HG02623 (cell line): Measurements from ENCODE around the gene WNT9A.
"Not testable (repeated sequence)": the region's sequence is repeated elsewhere in the genome, so short reads cannot be mapped to it uniquely, and the experiment has no call there.

Source experiments
- ATAC-seq: cut with Tn5 transposase; IDR thresholded peaks from one replicate; pipeline ENCODE4 v1.9.1; 2021; ENCODE audit warnings: moderate library complexity; ENCODE audit not compliant: unreplicated experiment

The WNT9A gene, protein sequence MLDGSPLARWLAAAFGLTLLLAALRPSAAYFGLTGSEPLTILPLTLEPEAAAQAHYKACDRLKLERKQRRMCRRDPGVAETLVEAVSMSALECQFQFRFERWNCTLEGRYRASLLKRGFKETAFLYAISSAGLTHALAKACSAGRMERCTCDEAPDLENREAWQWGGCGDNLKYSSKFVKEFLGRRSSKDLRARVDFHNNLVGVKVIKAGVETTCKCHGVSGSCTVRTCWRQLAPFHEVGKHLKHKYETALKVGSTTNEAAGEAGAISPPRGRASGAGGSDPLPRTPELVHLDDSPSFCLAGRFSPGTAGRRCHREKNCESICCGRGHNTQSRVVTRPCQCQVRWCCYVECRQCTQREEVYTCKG

GRCh38 chr1:227947676-227948492 is at the start of gene WNT9A:
Gene WNT9A (minus strand): TSS chr1:227947932. CDS start chr1:227947887, 45 bp downstream.
- ATAC-seq: no peak

DNA sequence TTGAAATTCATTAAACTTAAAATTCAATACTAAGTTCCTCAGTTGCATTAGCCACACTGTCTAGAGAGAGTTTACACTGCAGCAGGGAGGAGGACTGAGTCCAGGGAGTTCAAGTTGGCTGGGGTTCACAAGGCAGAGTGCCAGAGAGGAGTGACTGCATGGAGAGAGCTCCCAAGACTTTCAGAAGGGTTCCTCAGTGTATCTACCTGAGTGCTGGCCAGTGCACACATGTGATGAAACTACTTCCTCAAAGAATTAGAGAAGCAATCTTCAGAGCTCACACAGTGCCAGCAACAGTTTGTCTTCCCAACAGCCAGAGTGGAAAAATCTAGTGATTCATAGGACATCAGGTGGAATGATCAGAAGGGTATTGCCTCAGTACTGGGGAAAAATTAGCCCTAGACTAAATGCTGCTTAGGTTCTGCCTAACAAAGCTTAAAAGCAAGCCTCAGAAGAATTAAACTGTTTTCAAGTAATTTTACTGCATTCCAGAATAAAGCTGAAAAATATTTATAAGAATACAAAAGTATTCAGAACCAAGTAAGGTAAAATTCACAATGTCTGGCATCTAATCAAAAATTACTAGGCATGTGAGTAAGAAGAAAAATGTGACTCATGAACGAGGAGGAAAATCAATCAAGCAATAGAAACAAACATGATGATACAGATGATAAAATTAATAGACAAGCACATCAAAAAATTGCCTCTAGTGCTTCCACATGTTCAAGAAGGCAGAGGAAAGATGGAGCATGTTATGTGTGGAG is 48.6 kb upstream of the WNT9A start:
- no peak for ATAC-seq

- ATAC-seq: no peak
These were observed 47.0 kb upstream of the WNT9A start for GRCh38 chr1:227994632-227995300.

DNA sequence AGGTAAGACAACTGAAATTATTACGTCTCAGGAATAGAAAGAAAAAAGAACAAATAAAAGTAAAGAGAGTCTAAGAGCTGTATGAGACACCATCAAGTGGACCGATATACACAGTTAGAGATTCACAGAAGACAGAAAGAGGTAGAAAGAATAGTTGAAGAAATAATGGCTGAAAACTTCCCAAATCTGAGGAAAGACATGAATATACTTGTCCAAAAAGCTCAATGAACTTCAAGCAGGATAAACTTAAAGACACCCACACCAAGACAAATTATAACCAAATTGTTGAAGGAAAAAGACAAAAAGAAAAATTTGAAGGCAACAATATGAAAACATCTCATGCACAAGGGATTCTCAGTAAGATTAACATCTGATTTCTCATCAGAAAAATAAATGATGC is 39.4 kb upstream of the WNT9A start:
- no peak for ATAC-seq

DNA sequence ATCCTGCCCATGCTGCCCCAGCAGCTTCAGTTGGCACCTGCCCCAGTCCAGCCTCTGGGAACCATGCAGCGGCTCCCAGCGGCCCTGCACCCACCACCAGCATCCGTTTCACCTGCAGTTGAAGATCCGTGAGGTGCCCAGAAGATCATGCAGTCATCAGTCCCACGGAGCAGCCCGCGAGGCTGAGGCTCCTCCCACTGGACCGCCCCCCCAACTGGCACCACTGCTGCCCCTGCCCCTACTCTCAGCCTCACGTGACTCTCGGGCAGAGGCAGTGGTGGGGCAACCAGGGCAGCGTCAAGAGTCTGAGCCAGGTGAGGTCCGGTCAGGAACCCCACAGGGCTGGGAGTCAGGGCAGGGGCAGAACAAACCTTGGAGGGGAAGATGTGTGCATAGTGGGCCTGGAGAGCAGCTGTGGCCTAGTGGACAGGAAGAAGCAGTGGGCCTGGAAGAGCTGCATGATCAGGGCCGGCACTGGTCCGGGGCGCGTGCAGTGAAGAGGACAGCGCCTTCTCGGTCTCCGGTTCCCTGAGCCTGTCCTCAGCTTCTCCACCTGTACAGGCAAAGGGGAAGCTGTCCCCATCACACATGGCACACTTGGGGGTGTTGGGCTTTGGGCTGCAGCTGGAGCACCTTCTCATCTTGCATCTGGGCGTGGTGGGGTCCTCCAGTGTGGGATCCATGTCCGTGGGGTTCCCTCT is 28.0 kb upstream of the WNT9A start:
- ATAC-seq: not testable (repeated sequence)

DNA sequence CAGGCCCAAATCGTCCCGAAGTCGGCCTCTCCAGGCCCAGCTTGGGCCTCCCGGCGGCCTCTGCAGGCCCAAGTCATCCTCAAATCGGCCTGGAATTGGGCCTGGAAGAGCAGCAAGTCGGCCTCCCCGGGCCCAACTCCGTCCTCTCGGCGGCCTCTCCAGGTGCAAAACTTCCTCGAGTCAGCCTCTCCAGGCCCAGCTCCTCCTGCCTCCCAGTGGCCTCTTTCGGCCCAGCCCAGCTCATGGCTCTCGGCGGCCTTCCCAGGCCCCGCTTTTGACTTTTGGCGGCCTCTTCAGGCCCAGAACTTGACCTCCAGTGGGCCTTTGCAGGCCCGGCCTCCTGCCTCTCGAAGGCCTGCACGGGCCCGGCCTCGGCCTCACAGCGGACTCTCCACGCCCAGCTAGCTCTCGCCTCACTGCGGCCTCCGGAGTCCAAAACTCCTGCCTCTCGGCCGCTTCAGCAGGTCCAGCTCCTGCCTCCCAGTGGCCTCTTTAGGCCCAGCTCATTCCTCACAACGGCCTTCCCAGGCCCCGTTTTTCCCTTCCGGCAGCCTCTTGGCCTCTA is 26.1 kb upstream of the WNT9A start:
- not testable (repeated sequence) for ATAC-seq

DNA sequence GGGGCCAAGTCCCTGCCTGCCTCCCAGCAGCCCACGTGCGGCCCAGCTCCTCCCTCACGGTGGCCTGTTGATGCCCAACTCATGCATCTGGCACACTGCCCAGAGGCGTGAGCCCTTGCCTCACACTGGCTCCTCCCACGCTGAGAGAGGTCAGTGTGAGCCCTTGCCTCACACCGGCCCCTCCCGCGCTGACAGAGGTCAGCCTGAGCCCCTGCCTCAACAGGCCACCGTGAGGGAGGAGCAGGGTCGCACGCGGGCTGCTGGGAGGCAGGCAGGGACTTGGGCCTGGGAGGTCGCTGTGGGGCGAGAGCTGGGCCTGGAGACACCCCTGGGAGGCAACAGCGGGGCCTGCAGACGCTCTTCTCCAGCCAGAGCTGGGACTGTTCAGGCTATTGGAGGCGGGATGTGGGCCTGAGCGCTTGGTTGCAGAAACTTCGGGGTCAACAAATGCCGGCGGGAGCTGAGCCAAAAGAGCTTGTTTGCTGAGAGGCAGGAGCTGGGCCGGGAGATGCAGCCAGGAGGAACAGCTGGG is 25.2 kb upstream of the WNT9A start:
- not testable (repeated sequence) for ATAC-seq

DNA sequence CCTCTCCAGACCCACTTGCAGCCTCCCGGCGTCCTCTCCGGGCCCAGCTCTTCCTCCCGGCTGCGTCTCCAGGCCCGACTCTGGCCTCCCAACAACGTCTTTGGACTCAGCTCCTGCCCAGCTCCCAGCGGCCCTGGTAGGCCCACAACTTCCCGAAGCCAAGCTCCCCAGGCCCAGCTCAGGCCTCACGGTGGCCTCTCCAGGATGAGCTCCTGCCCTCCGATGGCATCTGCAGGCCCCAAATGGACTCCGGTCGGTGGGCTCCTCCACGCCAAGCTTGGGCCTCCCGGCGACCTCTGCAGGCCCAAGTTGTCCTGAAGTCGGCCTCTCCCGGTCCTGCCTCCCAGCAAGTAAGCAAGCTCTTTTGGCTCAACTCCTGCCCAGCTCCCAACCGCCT is 24.5 kb upstream of the WNT9A start:
- ATAC-seq: not testable (repeated sequence)

DNA sequence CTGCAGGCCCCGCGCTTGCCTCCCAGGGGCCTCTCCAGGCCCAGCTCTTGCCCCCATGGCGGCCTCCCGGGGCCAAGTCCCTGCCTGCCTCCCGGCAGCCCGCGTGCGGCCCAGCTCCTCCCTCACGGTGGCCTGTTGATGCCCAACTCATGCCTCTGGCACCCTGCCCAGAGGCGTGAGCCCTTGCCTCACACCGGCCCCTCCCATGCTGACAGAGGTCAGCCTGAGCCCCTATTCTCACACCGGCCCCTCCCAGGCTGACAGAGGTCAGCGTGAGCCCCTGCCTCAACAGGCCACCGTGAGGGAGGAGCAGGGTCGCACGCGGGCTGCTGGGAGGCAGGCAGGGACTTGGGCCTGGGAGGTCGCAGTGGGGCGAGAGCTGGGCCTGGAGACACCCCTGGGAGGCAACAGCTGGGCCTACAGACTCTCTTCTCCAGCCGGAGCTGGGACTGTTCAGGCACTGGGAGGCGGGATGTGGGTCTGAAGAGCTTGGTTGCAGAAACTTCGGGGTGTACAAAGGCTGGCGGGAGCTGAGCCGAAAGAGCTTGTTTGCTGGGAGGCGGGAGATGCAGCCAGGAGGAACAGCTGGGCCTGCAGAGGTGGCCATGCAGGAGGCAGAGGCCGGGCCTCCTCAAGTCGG is 24.0 kb upstream of the WNT9A start:
- not testable (repeated sequence) for ATAC-seq

DNA sequence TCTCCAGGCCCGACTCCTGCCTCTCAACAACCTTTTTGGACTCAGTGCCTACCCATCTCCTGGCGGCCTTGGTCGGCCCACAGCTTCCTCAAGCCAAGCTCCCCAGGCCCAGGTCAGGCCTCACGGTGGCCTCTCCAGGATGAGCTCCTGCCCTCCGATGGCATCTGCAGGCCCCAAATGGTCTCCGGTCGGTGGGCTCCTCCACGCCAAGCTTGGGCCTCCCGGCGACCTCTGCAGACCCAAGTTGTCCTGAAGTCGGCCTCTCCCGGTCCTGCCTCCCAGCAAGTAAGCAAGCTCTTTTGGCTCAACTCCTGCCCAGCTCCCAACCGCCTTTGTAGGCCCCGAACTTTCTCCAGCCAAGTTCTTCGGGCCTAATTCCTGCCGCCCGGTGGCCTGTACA is 23.5 kb upstream of the WNT9A start:
- not testable (repeated sequence) for ATAC-seq

DNA sequence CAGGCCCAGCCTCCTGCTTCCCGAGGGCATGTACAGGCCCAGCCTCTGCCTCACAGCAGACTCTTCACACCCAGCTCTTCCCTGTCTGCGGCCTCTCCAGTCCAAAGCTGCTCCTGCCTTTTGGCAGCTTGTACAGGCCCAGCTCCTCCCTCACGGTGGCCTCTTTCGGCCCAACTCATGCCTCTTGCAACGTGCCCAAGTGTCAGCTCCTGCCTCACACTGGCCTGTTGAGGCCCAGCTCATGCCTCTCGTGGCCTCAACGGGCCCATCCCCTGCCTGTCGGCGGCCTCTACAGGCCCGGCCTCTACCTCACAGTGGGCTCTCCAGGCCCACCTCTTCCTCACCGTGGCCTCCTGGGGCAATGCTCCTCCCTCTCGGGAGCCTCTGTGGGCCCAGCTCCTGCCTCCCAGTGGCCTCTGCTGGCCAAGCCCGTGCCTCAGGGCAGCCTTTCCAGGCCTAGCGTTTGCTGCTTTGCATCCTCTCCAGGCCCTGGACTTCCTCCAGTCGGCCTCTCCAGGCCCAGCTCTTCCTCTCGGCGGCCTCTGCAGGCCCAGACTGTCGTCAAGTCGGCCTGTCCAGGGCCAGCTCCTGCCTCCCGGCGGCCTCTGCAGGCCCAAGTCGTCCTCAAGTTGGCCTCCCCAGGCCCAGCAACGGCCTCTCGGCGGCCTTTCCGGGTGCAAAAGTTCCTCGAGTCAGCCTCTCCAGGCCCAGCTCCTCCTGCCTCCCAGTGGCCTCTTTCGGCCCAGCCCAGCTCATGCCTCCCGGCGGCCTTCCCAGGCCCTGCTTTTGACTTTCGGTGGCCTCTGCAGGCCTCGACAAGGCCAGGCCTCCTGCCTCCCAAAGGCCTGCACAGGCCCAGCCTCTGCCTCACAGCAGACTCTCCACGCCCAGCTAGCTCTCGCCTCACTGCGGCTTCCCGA is 22.6 kb upstream of the WNT9A start:
- not testable (repeated sequence) for ATAC-seq

- ATAC-seq: not testable (repeated sequence)
These were observed 20.1 kb upstream of the WNT9A start for GRCh38 chr1:227967815-227968214.

DNA sequence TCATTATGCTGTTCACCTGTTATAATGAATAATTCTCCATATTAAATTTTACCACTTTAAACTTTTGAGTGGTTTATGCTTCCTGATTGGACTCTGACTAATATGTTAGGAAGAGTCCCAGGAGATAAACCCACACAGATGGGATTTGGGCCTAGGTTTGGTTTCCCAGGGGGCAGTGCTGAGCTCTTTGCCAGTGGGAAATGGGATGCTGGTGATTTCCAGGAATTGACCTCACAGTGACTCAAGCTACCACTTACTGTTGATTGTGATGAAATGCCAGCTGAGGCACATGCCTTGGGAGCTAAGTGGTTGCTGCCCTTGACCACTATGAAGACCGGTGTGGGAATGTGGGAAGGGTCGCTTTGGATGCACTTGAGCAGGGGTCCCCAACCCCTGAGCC is 19.0 kb upstream of the WNT9A start:
- not testable (repeated sequence) for ATAC-seq

GRCh38 chr1:227961651-227962466 is 14.1 kb upstream of the WNT9A start:
- no peak for ATAC-seq

DNA sequence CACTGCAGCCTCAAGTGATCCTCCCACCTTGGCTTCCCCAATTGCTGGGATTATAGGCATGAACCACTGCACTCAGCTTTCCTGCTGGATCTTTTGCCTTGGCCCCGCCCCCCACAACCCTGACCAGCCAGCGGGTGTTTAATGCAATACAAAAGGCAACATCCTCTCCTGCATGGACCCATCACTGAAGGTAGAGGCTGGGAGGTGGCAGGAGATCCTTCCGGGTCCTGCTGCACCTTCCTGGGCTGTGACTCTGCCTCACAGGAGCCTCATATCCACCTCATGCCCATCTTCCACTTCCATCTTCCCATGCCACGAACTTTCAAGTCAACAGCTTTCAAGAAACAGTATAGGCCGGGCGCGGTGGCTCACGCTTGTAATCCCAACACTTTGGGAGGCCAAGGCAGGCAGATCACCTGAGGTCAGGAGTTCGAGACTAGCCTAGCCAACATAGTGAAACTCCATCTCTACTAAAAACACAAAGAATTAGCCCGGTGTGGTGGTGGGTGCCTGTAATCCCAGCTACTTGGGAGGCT is 11.7 kb upstream of the WNT9A start:
- no peak for ATAC-seq

DNA sequence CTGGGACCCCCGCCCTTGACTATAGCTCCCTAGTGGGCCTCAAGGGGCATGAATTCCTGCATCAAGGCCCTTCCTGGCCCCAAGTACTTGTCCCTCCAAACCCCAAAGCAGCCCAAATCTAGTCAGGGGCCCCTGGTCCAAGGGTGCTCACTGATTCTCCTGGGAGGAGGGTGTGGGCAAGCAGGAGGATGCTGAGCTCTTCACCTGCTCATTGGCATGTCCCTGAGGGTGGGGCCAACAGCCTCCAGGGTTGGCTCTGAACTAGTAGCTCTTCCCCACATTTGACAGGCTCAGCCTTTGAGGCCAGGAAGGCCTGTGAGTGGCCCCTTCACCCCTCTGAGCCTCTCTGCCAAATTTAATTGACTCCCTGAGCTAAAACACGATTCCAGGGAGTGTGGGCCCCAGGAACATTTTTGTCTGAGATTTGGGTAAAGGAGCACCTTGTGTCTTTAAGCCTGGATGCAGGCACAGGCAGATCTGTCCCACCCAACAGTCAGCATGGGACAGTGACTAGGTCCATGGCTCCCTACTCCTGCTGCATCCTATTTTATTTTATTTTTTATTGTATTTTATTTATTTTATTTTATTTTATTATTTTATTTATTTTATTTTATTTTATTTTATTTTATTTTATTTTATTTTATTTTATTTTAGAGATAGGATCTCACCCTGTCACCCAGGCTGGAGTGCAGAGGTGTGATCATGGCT is 11.0 kb upstream of the WNT9A start:
- ATAC-seq: no peak
